ENCODE data around the gene PIP5K1B.

DNA sequence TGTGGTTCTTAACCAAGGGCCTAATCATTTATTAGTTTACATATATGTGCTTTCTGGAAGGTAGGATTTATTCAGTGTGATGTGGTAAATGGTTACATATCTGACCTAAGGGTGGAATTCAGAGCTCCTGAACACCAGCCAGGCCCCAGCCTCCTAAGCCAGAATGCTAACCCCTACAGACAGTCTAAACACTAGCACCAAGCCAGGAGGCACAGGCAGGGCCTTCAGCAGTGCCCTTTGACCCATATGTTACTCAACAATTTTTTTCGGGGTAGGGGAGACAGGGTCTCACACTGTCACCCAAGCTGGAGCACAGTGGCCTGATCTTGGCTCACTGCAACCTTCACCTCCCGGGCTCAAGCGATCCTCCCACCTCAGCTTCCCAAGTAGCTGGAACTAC lies 268.6 kb downstream of the PIP5K1B start:
- TF ChIP-seq, protein P1, sequence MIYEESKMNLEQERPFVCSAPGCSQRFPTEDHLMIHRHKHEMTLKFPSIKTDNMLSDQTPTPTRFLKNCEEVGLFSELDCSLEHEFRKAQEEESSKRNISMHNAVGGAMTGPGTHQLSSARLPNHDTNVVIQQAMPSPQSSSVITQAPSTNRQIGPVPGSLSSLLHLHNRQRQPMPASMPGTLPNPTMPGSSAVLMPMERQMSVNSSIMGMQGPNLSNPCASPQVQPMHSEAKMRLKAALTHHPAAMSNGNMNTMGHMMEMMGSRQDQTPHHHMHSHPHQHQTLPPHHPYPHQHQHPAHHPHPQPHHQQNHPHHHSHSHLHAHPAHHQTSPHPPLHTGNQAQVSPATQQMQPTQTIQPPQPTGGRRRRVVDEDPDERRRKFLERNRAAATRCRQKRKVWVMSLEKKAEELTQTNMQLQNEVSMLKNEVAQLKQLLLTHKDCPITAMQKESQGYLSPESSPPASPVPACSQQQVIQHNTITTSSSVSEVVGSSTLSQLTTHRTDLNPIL (CRISPR knock-in tag; IDR thresholded peaks at IDR 0.05; ENCODE audit: low read depth): no peak
- TF ChIP-seq TCF4 (CRISPR knock-in tag; IDR thresholded peaks at IDR 0.05; ENCODE audit: borderline replicate concordance) (no peak), PPARA (CRISPR knock-in tag; IDR thresholded peaks at IDR 0.05; ENCODE audit: borderline replicate concordance) (no peak), ESRRG (CRISPR knock-in tag; IDR thresholded peaks at IDR 0.05) (no peak), RARB (CRISPR knock-in tag; IDR thresholded peaks at IDR 0.05) (no peak), ZFP30 (CRISPR knock-in tag; IDR thresholded peaks at IDR 0.05) (no peak), ZNF565 (CRISPR knock-in tag; conservative IDR thresholded peaks at IDR 0.05; ENCODE audit: low read depth) (no peak), ZFP3 (CRISPR knock-in tag; IDR thresholded peaks at IDR 0.05) (no peak), CSDC2 (CRISPR knock-in tag; IDR thresholded peaks at IDR 0.05) (no peak), ISL1 (CRISPR knock-in tag; IDR thresholded peaks at IDR 0.05) (no peak), ZNF8 (CRISPR knock-in tag; IDR thresholded peaks at IDR 0.05) (no peak)
- TF ChIP-seq, protein P2, sequence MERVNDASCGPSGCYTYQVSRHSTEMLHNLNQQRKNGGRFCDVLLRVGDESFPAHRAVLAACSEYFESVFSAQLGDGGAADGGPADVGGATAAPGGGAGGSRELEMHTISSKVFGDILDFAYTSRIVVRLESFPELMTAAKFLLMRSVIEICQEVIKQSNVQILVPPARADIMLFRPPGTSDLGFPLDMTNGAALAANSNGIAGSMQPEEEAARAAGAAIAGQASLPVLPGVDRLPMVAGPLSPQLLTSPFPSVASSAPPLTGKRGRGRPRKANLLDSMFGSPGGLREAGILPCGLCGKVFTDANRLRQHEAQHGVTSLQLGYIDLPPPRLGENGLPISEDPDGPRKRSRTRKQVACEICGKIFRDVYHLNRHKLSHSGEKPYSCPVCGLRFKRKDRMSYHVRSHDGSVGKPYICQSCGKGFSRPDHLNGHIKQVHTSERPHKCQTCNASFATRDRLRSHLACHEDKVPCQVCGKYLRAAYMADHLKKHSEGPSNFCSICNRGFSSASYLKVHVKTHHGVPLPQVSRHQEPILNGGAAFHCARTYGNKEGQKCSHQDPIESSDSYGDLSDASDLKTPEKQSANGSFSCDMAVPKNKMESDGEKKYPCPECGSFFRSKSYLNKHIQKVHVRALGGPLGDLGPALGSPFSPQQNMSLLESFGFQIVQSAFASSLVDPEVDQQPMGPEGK (CRISPR knock-in tag; IDR thresholded peaks at IDR 0.05; ENCODE audit: borderline replicate concordance): no peak
- TF ChIP-seq, protein P3, sequence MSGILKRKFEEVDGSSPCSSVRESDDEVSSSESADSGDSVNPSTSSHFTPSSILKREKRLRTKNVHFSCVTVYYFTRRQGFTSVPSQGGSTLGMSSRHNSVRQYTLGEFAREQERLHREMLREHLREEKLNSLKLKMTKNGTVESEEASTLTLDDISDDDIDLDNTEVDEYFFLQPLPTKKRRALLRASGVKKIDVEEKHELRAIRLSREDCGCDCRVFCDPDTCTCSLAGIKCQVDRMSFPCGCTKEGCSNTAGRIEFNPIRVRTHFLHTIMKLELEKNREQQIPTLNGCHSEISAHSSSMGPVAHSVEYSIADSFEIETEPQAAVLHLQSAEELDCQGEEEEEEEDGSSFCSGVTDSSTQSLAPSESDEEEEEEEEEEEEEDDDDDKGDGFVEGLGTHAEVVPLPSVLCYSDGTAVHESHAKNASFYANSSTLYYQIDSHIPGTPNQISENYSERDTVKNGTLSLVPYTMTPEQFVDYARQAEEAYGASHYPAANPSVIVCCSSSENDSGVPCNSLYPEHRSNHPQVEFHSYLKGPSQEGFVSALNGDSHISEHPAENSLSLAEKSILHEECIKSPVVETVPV (CRISPR knock-in tag; IDR thresholded peaks at IDR 0.05): no peak

All from SK-N-SH treated with all-trans-retinoic acid at 6 μM for 48 hours (cell line).